Endothelial cell of umbilical vein (primary cell): ENCODE measurements around the gene SYN1. TPM values are rescaled to one million over a fixed set of nuclear protein-coding genes. Genes with fewer than 3 reads are reported as not detected.

Experiments used
- BruUV-seq: library from RNA; stranded (reverse); fragments of 400-500 nt; replicated peaks from 2 replicates; lab custom pipeline; 2021; lab: Mats Ljungman, UMichigan
- CTCF ChIA-PET: fragments of 300-600, 350-600 bp; sonication (Branson Sonifier 250); formaldehyde crosslinking; loops from one replicate; lab custom pipeline; 2021; ENCODE audit warnings: antibody characterized with exemption, inconsistent platforms; lab: Charles Lee
- POLR2A ChIA-PET: fragments of 300-600, 350-600 bp; sonication (Branson Sonifier 250); formaldehyde crosslinking; loops from one replicate; lab custom pipeline; 2021; ENCODE audit warnings: antibody characterized with exemption, inconsistent platforms; lab: Charles Lee
- DNase-seq: peaks from one replicate; pipeline ENCODE4 v3.0.0-alpha.2; 2011; ENCODE audit warnings: low read depth, low spot score
- FAIRE-seq: peaks from 2 replicates; lab custom pipeline; 2011; peaks lifted over from hg19 to GRCh38; lab: Jason Lieb, UNC
- H2AFZ ChIP-seq: 2 replicates; pipeline ENCODE4 v1.6.0; 2012; ENCODE audit warnings: low read depth, low read length, control low read depth, inconsistent platforms
- H3K27ac ChIP-seq: 2 replicates; pipeline ENCODE4 v1.5.1; 2011; ENCODE audit warnings: low read depth, mild to moderate bottlenecking, control low read depth, low read length, moderate library complexity; ENCODE audit not compliant: insufficient read depth
- H3K27me3 ChIP-seq, 2 experiments: 2 replicates each; pipeline versions ENCODE4 v1.6.0 to v1.6.1; 2011; ENCODE audit warnings: low read length in 2 of 2, mixed read lengths in 1 of 2; ENCODE audit not compliant: control insufficient read depth in 2 of 2, insufficient read depth in 2 of 2
- H3K36me3 ChIP-seq, 2 experiments: 2 replicates in 1 of 2; 3 replicates in 1 of 2; pipeline ENCODE4 v1.5.1; 2011; ENCODE audit warnings: low read length in 2 of 2, mild to moderate bottlenecking in 1 of 2, moderate library complexity in 1 of 2; ENCODE audit not compliant: control insufficient read depth in 2 of 2, insufficient read depth in 2 of 2; ENCODE audit errors: extremely low read depth in 1 of 2
- H3K4me1 ChIP-seq: 3 replicates; pipeline ENCODE4 v1.5.1; 2011; ENCODE audit warnings: mild to moderate bottlenecking, low read length; ENCODE audit not compliant: control insufficient read depth, insufficient read depth; ENCODE audit errors: extremely low read depth
- H3K4me2 ChIP-seq: 2 replicates; pipeline ENCODE4 v1.6.1; 2011; ENCODE audit warnings: low read length, control low read depth, mixed read lengths; ENCODE audit not compliant: insufficient read depth
- H3K4me3 ChIP-seq, 3 experiments: fragments of 200-600 bp in 1 of 3; sonication (generic), shearing (Covaris generic) in 1 of 3; replicated peaks in 1 of 3; 2 replicates each; pipeline ENCODE4 v1.5.1; 2011 to 2016; ENCODE audit warnings: control low read depth in 3 of 3, low read length in 3 of 3, mild to moderate bottlenecking in 2 of 3, inconsistent platforms in 1 of 3, low read depth in 1 of 3, moderate library complexity in 1 of 3; ENCODE audit not compliant: insufficient read depth in 1 of 3
- H3K79me2 ChIP-seq: 2 replicates; pipeline ENCODE4 v1.6.0; 2012; ENCODE audit warnings: low read length, inconsistent platforms; ENCODE audit not compliant: control insufficient read depth, insufficient read depth
- H3K9ac ChIP-seq: replicated peaks from 2 replicates; pipeline ENCODE3; 2011; ENCODE audit warnings: low read length, control low read depth; ENCODE audit not compliant: insufficient read depth; ENCODE audit errors: extremely low read depth
- H3K9me1 ChIP-seq: replicated peaks from 3 replicates; pipeline ENCODE4 v1.6.0; 2011; ENCODE audit warnings: mild to moderate bottlenecking, low read length; ENCODE audit not compliant: control insufficient read depth, insufficient read depth; ENCODE audit errors: extremely low read depth
- H3K9me3 ChIP-seq: replicated peaks from 2 replicates; pipeline ENCODE4 v1.5.1; 2012; ENCODE audit warnings: low read length, inconsistent platforms; ENCODE audit not compliant: control insufficient read depth, insufficient read depth
- H4K20me1 ChIP-seq: replicated peaks from 2 replicates; pipeline ENCODE3; 2011; ENCODE audit warnings: mild to moderate bottlenecking, low read length; ENCODE audit not compliant: control insufficient read depth, insufficient read depth; ENCODE audit errors: extremely low read depth
- EZH2 ChIP-seq: IDR thresholded peaks from 2 replicates; pipeline ENCODE4 v1.6.1; 2012; ENCODE audit warnings: borderline replicate concordance, low read depth, mild to moderate bottlenecking, moderate library complexity, low read length, inconsistent platforms; ENCODE audit not compliant: severe bottlenecking
- FOS ChIP-seq: IDR thresholded peaks from 2 replicates; pipeline ENCODE4 v1.6.1; 2011; ENCODE audit warnings: mild to moderate bottlenecking, low read length, moderate library complexity, borderline replicate concordance; ENCODE audit not compliant: insufficient read depth
- GATA2 ChIP-seq: IDR thresholded peaks from 2 replicates; pipeline ENCODE4 v1.7.0; 2011; ENCODE audit warnings: low read depth, mild to moderate bottlenecking, moderate library complexity, mixed read lengths, low read length; ENCODE audit not compliant: insufficient read length, insufficient read depth
- JUN ChIP-seq: IDR thresholded peaks from 2 replicates; pipeline ENCODE4 v1.6.1; 2011; ENCODE audit warnings: borderline replicate concordance, low read depth; ENCODE audit not compliant: insufficient read length, insufficient read depth
- MYC ChIP-seq: IDR thresholded peaks from one replicate; pipeline ENCODE4 v1.6.1; 2011; ENCODE audit warnings: mild to moderate bottlenecking, low read depth, low read length
- POLR2A ChIP-seq: IDR thresholded peaks from 2 replicates; pipeline ENCODE4 v1.6.1; 2012; ENCODE audit warnings: low read depth, mild to moderate bottlenecking, control low read depth, low read length
- POLR2AphosphoS5 ChIP-seq: IDR thresholded peaks from 2 replicates; pipeline ENCODE4 v1.6.1; 2012; ENCODE audit warnings: low read depth, mild to moderate bottlenecking, control low read depth, low read length, moderate library complexity; ENCODE audit not compliant: insufficient read depth
- dilution Hi-C: fragments of 300-500 bp; cut with MboI; formaldehyde crosslinking; loops from one replicate; pipeline ENCODE4 v1.15.0; 2019; ENCODE audit warnings: low sequenced_read_pairs; ENCODE audit not compliant: extremely low pct_ligation_motif_present
- intact Hi-C: fragments of 100-400 bp; cut with micrococcal nuclease; formaldehyde crosslinking; loops from one replicate; pipeline ENCODE4 v1.10.0; 2022
- polyA plus RNA-seq, 4 experiments: library from polyadenylated mRNA; depleted of rRNA in 3 of 4; stranded (reverse) in 3 of 4; unstranded in 1 of 4; fragments of >200 nt; gene quantifications; 2 replicates each; pipeline versions ENCODE4 v1.2.1 to v1.2.3, GENCODE V29; 2011 to 2012; ENCODE audit warnings: missing spikeins in 1 of 4
- total RNA-seq: library from RNA; stranded (reverse); gene quantifications from 2 replicates; pipeline ENCODE4 v1.2.3, GENCODE V29; 2021
- TF ChIP-seq, protein P1 (sequence below), 2 donors: IDR thresholded peaks; 1 replicate in 1 of 2; 2 replicates in 1 of 2; pipeline ENCODE4 v1.5.1; 2011; ENCODE audit warnings: low read length in 2 of 2, mild to moderate bottlenecking in 2 of 2, moderate library complexity in 2 of 2, control low read depth in 1 of 2, inconsistent platforms in 1 of 2, low read depth in 1 of 2; ENCODE audit not compliant: insufficient read depth in 1 of 2; ENCODE audit errors: extremely low read depth in 1 of 2
- TF ChIP-seq, protein P2 (sequence below): IDR thresholded peaks from 2 replicates; pipeline ENCODE4 v1.6.1; 2011; ENCODE audit not compliant: insufficient read depth, insufficient read length

The SYN1 gene
- total and polyA plus RNA-seq, 2 donors (not counting 3 experiments of a cell fraction or from before 2014, with no cell fraction given) = not detected

DNA sequence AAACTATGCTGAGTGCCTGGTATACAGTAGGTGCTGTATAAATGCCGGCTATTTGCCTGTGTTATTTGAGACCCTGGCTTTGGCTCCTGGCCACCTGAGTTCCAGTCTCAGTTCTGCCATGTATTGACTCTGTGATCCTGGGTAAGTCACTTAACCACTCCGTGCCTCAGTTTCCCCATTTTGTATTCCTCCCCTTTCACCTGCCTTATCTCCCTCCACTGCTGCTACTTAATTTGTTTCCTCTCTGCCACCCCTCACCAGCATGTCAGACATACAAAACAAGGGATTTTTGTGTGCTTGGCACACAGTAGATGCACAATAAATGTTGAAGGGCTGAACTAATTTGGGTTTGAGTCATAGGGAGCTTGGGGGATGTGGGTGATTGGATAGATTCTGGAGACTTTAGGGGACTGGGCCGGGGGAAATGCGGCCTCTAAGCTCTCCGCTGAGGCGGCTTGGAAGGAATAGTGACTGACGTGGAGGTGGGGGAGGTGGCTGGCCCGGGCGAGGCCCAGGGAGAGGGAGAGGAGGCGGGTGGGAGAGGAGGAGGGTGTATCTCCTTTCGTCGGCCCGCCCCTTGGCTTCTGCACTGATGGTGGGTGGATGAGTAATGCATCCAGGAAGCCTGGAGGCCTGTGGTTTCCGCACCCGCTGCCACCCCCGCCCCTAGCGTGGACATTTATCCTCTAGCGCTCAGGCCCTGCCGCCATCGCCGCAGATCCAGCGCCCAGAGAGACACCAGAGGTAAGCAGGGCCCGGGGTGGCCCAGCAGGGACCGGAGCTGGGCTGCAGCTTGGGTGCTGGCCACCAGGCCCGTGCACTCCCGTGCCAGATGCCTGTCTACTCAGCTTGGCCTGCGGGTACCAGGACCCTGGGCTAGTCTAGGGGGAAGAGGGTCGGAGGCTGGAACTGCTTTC, 37.7 kb downstream of the SYN1 start, which contains the start of gene TIMP1:
TIMP1 (plus strand) TSS at position 706 of the 917 bp plus-strand sequence. CDS start 980 bp downstream, outside the sequence.
- H3K4me2 ChIP-seq = peak within 1 kb of the TSS; percentile 25
- peak within 1 kb of the TSS; percentile 3 to 60 (median 41) for H3K4me3 ChIP-seq
- DNase-seq (peak; percentile 90), FAIRE-seq (peak; percentile 95)
- H3K9ac ChIP-seq = peak within 1 kb of the TSS; percentile 56
- intact Hi-C loops = loop anchor here (1.0 to 5.0 kb wide), 3 partner anchors 21 to 55 kb away; partner anchors contain the start of genes ARAF and SYN1
- peaks cover 3% of the 10 kb centered on the region for H3K79me2 ChIP-seq
- H3K4me1 ChIP-seq = peaks cover 28% of the 10 kb centered on the region
- H4K20me1 ChIP-seq = no peaks in the 10 kb centered on the region
- no peak for TF ChIP-seq GATA2
- peak; percentile 81 for TF ChIP-seq POLR2A
- TF ChIP-seq POLR2AphosphoS5 = peak; percentile 75
- no peak for TF ChIP-seq EZH2
- TF ChIP-seq MYC = no peak
- TF ChIP-seq, protein P1, sequence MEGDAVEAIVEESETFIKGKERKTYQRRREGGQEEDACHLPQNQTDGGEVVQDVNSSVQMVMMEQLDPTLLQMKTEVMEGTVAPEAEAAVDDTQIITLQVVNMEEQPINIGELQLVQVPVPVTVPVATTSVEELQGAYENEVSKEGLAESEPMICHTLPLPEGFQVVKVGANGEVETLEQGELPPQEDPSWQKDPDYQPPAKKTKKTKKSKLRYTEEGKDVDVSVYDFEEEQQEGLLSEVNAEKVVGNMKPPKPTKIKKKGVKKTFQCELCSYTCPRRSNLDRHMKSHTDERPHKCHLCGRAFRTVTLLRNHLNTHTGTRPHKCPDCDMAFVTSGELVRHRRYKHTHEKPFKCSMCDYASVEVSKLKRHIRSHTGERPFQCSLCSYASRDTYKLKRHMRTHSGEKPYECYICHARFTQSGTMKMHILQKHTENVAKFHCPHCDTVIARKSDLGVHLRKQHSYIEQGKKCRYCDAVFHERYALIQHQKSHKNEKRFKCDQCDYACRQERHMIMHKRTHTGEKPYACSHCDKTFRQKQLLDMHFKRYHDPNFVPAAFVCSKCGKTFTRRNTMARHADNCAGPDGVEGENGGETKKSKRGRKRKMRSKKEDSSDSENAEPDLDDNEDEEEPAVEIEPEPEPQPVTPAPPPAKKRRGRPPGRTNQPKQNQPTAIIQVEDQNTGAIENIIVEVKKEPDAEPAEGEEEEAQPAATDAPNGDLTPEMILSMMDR (IDR thresholded peaks at IDR 0.05; ENCODE audit: extremely low read depth in 1 of 2, insufficient read depth in 1 of 2, low read depth in 1 of 2, low read length in 2 of 2) = no peak
- no peak for TF ChIP-seq JUN
- TF ChIP-seq FOS = peak; percentile 52
- TF ChIP-seq, protein P2, sequence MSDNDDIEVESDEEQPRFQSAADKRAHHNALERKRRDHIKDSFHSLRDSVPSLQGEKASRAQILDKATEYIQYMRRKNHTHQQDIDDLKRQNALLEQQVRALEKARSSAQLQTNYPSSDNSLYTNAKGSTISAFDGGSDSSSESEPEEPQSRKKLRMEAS = no peak
- dilution Hi-C loops = no loop called here
- H3K36me3 ChIP-seq = peaks cover 0 to 2% of the 10 kb centered on the region in 2 experiments
- peak within 1 kb of the TSS; percentile 28 for H2AFZ ChIP-seq
- peak within 1 kb of the TSS; percentile 67 for H3K27ac ChIP-seq
- BruUV-seq = no TSS peak
- H3K9me3 ChIP-seq = no peaks in the 10 kb centered on the region
- H3K27me3 ChIP-seq = no peaks in the 10 kb centered on the region
- no peaks in the 10 kb centered on the region for H3K9me1 ChIP-seq
- ChIA-PET POLR2A (interaction anchor here (0.6 kb wide), 2 partner anchors 46 to 49 kb away, joined by 4 read pairs; no protein-coding TSS in a partner anchor), CTCF (interaction anchor here (0.7 to 1.0 kb wide), 4 partner anchors 20 to 85 kb away, joined by 3 to 4 read pairs (median 3); partner anchors contain the start of gene ELK1)
